Measurements from ENCODE around the gene CECR2. TPM values are rescaled to one million over a fixed set of nuclear protein-coding genes. Genes with fewer than 3 reads are reported as not detected.

Gene CECR2
- total RNA-seq, 1 donor: not detected

GRCh38 chr22:17537155-17537554 is 167.9 kb downstream of the CECR2 start:
- no peak for DNase-seq (ENCODE audit: low read depth)

GRCh38 chr22:17540481-17540880 is 171.2 kb downstream of the CECR2 start:
- no peak overlapping the region for H3K4me3 ChIP-seq (ENCODE audit: low read depth, low read length)
- DNase-seq (ENCODE audit: low read depth): no peak

More at GRCh38 chr22:17537155-17537554, 167.9 kb downstream of the CECR2 start:
- no peak overlapping the region for H3K4me3 ChIP-seq (ENCODE audit: low read depth, low read length)
- TF ChIP-seq CTCF (IDR thresholded peaks at IDR 0.05; ENCODE audit: insufficient read depth, low read depth, low read length): no peak

DNA sequence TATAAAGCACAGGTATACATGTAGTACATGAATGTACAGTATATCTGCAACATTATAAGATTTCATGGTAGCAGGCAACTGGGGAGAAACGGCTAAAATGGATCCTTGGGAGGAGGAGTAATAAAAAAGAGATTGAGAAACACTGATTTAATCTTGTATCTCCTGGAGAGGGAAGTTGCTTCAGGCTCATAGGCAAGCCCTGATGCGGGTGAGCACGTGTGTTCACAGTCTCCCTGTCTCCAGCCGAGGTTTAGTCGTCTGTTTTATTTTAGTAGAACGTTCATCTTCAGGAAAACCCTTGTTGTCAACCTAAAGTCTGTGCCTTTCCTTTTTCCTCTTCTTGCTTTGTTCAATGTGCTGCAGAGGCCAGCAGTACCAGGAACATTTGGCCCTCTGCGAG is 172.2 kb downstream of the CECR2 start:
- no peak for TF ChIP-seq CTCF (IDR thresholded peaks at IDR 0.05; ENCODE audit: insufficient read depth, low read depth, low read length)
- H3K4me3 ChIP-seq (ENCODE audit: low read depth, low read length): no peak overlapping the region
- DNase-seq (ENCODE audit: low read depth): no peak

More at GRCh38 chr22:17540481-17540880, 171.2 kb downstream of the CECR2 start:
- peak; percentile 4 for TF ChIP-seq CTCF (IDR thresholded peaks at IDR 0.05; ENCODE audit: insufficient read depth, low read depth, low read length)

- DNase-seq (ENCODE audit: low read depth): no peak
- TF ChIP-seq CTCF (IDR thresholded peaks at IDR 0.05; ENCODE audit: insufficient read depth, low read depth, low read length): no peak
- H3K4me3 ChIP-seq (ENCODE audit: low read depth, low read length): no peak overlapping the region
These were observed 173.2 kb downstream of the CECR2 start for GRCh38 chr22:17542452-17542851.

- TF ChIP-seq CTCF (IDR thresholded peaks at IDR 0.05; ENCODE audit: insufficient read depth, low read depth, low read length): no peak
- no peak overlapping the region for H3K4me3 ChIP-seq (ENCODE audit: low read depth, low read length)
- DNase-seq (ENCODE audit: low read depth): no peak
These were observed 178.9 kb downstream of the CECR2 start for GRCh38 chr22:17548010-17548755.

DNA sequence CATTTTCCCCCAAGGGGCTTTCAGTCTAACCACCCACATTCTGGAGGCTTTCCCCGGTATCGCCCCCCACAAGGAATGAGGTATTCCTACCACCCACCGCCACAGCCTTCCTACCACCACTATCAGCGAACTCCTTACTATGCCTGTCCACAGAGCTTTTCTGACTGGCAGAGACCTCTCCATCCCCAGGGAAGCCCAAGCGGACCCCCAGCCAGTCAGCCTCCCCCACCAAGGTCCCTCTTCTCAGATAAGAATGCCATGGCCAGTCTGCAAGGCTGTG is 179.4 kb downstream of the CECR2 start:
- TF ChIP-seq CTCF (IDR thresholded peaks at IDR 0.05; ENCODE audit: insufficient read depth, low read depth, low read length): no peak
- no peak overlapping the region for H3K4me3 ChIP-seq (ENCODE audit: low read depth, low read length)
- no peak for DNase-seq (ENCODE audit: low read depth)

- H3K4me3 ChIP-seq (ENCODE audit: low read depth, low read length): no peak overlapping the region
- no peak for DNase-seq (ENCODE audit: low read depth)
- no peak for TF ChIP-seq CTCF (IDR thresholded peaks at IDR 0.05; ENCODE audit: insufficient read depth, low read depth, low read length)
These were observed 179.9 kb downstream of the CECR2 start for GRCh38 chr22:17549183-17549582.
